Endothelial cell of umbilical vein (primary cell): ENCODE results near the gene ZNF273.

Experiments
- CTCF ChIP-seq, 2 donors: IDR thresholded peaks; 1 replicate in 1 of 2; 2 replicates in 1 of 2; pipeline ENCODE4 v1.5.1; 2011; ENCODE audit warnings: low read length in 2 of 2, mild to moderate bottlenecking in 2 of 2, moderate library complexity in 2 of 2, control low read depth in 1 of 2, inconsistent platforms in 1 of 2, low read depth in 1 of 2; ENCODE audit not compliant: insufficient read depth in 1 of 2; ENCODE audit errors: extremely low read depth in 1 of 2
- EZH2 ChIP-seq: IDR thresholded peaks from 2 replicates; pipeline ENCODE4 v1.6.1; 2012; ENCODE audit warnings: borderline replicate concordance, low read depth, mild to moderate bottlenecking, moderate library complexity, low read length, inconsistent platforms; ENCODE audit not compliant: severe bottlenecking
- FOS ChIP-seq: IDR thresholded peaks from 2 replicates; pipeline ENCODE4 v1.6.1; 2011; ENCODE audit warnings: mild to moderate bottlenecking, low read length, moderate library complexity, borderline replicate concordance; ENCODE audit not compliant: insufficient read depth
- GATA2 ChIP-seq: IDR thresholded peaks from 2 replicates; pipeline ENCODE4 v1.7.0; 2011; ENCODE audit warnings: low read depth, mild to moderate bottlenecking, moderate library complexity, mixed read lengths, low read length; ENCODE audit not compliant: insufficient read length, insufficient read depth
- JUN ChIP-seq: IDR thresholded peaks from 2 replicates; pipeline ENCODE4 v1.6.1; 2011; ENCODE audit warnings: borderline replicate concordance, low read depth; ENCODE audit not compliant: insufficient read length, insufficient read depth
- MAX ChIP-seq: IDR thresholded peaks from 2 replicates; pipeline ENCODE4 v1.6.1; 2011; ENCODE audit not compliant: insufficient read depth, insufficient read length
- MYC ChIP-seq: IDR thresholded peaks from one replicate; pipeline ENCODE4 v1.6.1; 2011; ENCODE audit warnings: mild to moderate bottlenecking, low read depth, low read length
- POLR2A ChIP-seq: IDR thresholded peaks from 2 replicates; pipeline ENCODE4 v1.6.1; 2012; ENCODE audit warnings: low read depth, mild to moderate bottlenecking, control low read depth, low read length
- POLR2AphosphoS5 ChIP-seq: IDR thresholded peaks from 2 replicates; pipeline ENCODE4 v1.6.1; 2012; ENCODE audit warnings: low read depth, mild to moderate bottlenecking, control low read depth, low read length, moderate library complexity; ENCODE audit not compliant: insufficient read depth

- no peak for TF ChIP-seq CTCF (IDR thresholded peaks at IDR 0.05; ENCODE audit: extremely low read depth in 1 of 2, insufficient read depth in 1 of 2, low read depth in 1 of 2, low read length in 2 of 2)
- no peak for TF ChIP-seq FOS
- TF ChIP-seq POLR2A, result no peak
- TF ChIP-seq MAX, result no peak
- TF ChIP-seq POLR2AphosphoS5, result no peak
- peak; percentile 27 for TF ChIP-seq EZH2
- no peak for TF ChIP-seq JUN
- TF ChIP-seq GATA2, result no peak
- no peak for TF ChIP-seq MYC
Measured at GRCh38 chr7:64882341-64883112, 20.5 kb upstream of the ZNF273 start.
